HG03565 (cell line): ENCODE data around the gene ZNF580.

ENCODE experiments used
- ATAC-seq: cut with Tn5 transposase; IDR thresholded peaks from one replicate; pipeline ENCODE4 v1.9.1; 2021; ENCODE audit warnings: mild to moderate bottlenecking, moderate library complexity; ENCODE audit not compliant: unreplicated experiment

Gene ZNF580

GRCh38 chr19:55605637-55606470 is 34.9 kb upstream of the ZNF580 start, which contains the start of gene ZNF865:
TSS of gene ZNF865 (plus strand) at chr19:55605647. CDS start at chr19:55613619, 7,972 bp downstream.
- no peak for ATAC-seq

- ATAC-seq, result no peak
Measured at GRCh38 chr19:55606471-55606787, 34.4 kb upstream of the ZNF580 start.

GRCh38 chr19:55606817-55607216 is 34.0 kb upstream of the ZNF580 start:
- ATAC-seq, result no peak

GRCh38 chr19:55609326-55609725 is 31.5 kb upstream of the ZNF580 start:
- ATAC-seq, result no peak

- no peak for ATAC-seq
Measured at GRCh38 chr19:55611300-55611982, 29.4 kb upstream of the ZNF580 start.

GRCh38 chr19:55611983-55612645 is 28.7 kb upstream of the ZNF580 start:
- no peak for ATAC-seq

GRCh38 chr19:55613396-55613795 is 27.4 kb upstream of the ZNF580 start:
- ATAC-seq, result no peak

GRCh38 chr19:55613930-55614710 is 26.7 kb upstream of the ZNF580 start:
- ATAC-seq, result no peak

GRCh38 chr19:55614711-55615542 is 25.9 kb upstream of the ZNF580 start:
- no peak for ATAC-seq

GRCh38 chr19:55615543-55616394 is 25.0 kb upstream of the ZNF580 start:
- no peak for ATAC-seq

GRCh38 chr19:55616395-55616875 is 24.4 kb upstream of the ZNF580 start:
- ATAC-seq, result no peak

- ATAC-seq, result no peak
Measured at GRCh38 chr19:55617426-55617825, 23.4 kb upstream of the ZNF580 start.

- ATAC-seq, result no peak
Measured at GRCh38 chr19:55618426-55618825, 22.4 kb upstream of the ZNF580 start.

- ATAC-seq, result no peak
Measured at GRCh38 chr19:55619286-55619685, 21.5 kb upstream of the ZNF580 start.

- no peak for ATAC-seq
Measured at GRCh38 chr19:55620410-55621204, 20.2 kb upstream of the ZNF580 start.

GRCh38 chr19:55621205-55621672 is 19.6 kb upstream of the ZNF580 start:
- no peak for ATAC-seq

GRCh38 chr19:55621673-55622231 is 19.1 kb upstream of the ZNF580 start:
- ATAC-seq, result no peak
